Fibroblast of lung (primary cell): Measurements from ENCODE around the gene ST3GAL6. TPM values are rescaled to one million over a fixed set of nuclear protein-coding genes. Genes with fewer than 3 reads are reported as not detected.

Experiments
- DNase-seq, 2 donors: peaks; one replicate each; pipeline versions ENCODE4 v3.0.0 to v3.0.0-alpha.2; 2010; ENCODE audit warnings: low read depth in 2 of 2
- H2AFZ ChIP-seq: 2 replicates; pipeline ENCODE4 v1.5.1; 2012; ENCODE audit warnings: low read length, control low read depth, inconsistent platforms
- H3K27ac ChIP-seq: 2 replicates; pipeline ENCODE4 v1.5.1; 2011; ENCODE audit warnings: low read length, control low read depth; ENCODE audit not compliant: insufficient read depth
- H3K27me3 ChIP-seq: 2 replicates; pipeline ENCODE4 v1.5.1; 2011; ENCODE audit warnings: mild to moderate bottlenecking, low read length; ENCODE audit not compliant: control insufficient read depth, insufficient read depth
- H3K36me3 ChIP-seq: 2 replicates; pipeline ENCODE4 v1.5.1; 2011; ENCODE audit warnings: low read length; ENCODE audit not compliant: control insufficient read depth, insufficient read depth
- H3K4me1 ChIP-seq: 2 replicates; pipeline ENCODE4 v1.5.1; 2011; ENCODE audit warnings: low read length; ENCODE audit not compliant: control insufficient read depth, insufficient read depth; ENCODE audit errors: extremely low read depth
- H3K4me2 ChIP-seq: 2 replicates; pipeline ENCODE4 v1.5.1; 2011; ENCODE audit warnings: low read length, control low read depth; ENCODE audit not compliant: insufficient read depth; ENCODE audit errors: extremely low read depth
- H3K4me3 ChIP-seq, 4 experiments: fragments of 200-600 bp in 1 of 4; sonication (generic) in 1 of 4; replicated peaks in 1 of 4; 2 replicates each; pipeline ENCODE4 v1.5.1; 2011 to 2016; ENCODE audit warnings: low read length in 4 of 4, low read depth in 3 of 4, mild to moderate bottlenecking in 3 of 4, control low read depth in 2 of 4, inconsistent platforms in 1 of 4, mixed read lengths in 1 of 4; ENCODE audit not compliant: insufficient read depth in 1 of 4; ENCODE audit errors: control extremely low read depth in 1 of 4
- H3K79me2 ChIP-seq: 2 replicates; pipeline ENCODE4 v1.5.1; 2012; ENCODE audit warnings: mild to moderate bottlenecking, low read length, inconsistent platforms; ENCODE audit not compliant: control insufficient read depth, insufficient read depth
- H3K9ac ChIP-seq: 2 replicates; pipeline ENCODE4 v1.5.1; 2011; ENCODE audit warnings: mild to moderate bottlenecking, low read length, control low read depth; ENCODE audit not compliant: insufficient read depth
- H3K9me3 ChIP-seq: 2 replicates; pipeline ENCODE4 v1.5.1; 2012; ENCODE audit warnings: low read depth, low read length; ENCODE audit not compliant: control insufficient read depth, insufficient read depth
- H4K20me1 ChIP-seq: 2 replicates; pipeline ENCODE4 v1.5.1; 2011; ENCODE audit warnings: low read length; ENCODE audit not compliant: control insufficient read depth, insufficient read depth; ENCODE audit errors: extremely low read depth
- CTCF ChIP-seq, 2 donors: IDR thresholded peaks in 1 of 2; conservative IDR thresholded peaks in 1 of 2; 1 replicate in 1 of 2; 2 replicates in 1 of 2; pipeline ENCODE4 v1.5.1; 2011 to 2012; ENCODE audit warnings: low read length in 2 of 2, control low read depth in 1 of 2, inconsistent platforms in 1 of 2, low read depth in 1 of 2, mild to moderate bottlenecking in 1 of 2
- EZH2 ChIP-seq: IDR thresholded peaks from 2 replicates; pipeline ENCODE4 v1.5.1; 2012; ENCODE audit warnings: low read length, control low read depth, mild to moderate bottlenecking; ENCODE audit errors: missing control alignments
- polyA plus RNA-seq, 2 donors: library from polyadenylated mRNA; depleted of rRNA in 1 of 2; stranded (reverse) in 1 of 2; unstranded in 1 of 2; fragments of >200 nt; gene quantifications; 2 replicates each; pipeline ENCODE4 v1.2.1, GENCODE V29; 2011 to 2012; ENCODE audit warnings: missing spikeins in 1 of 2
- total RNA-seq: library from RNA; depleted of rRNA; stranded (reverse); fragments of >200 nt; gene quantifications from 2 replicates; pipeline ENCODE4 v1.2.1, GENCODE V29; 2014

Gene ST3GAL6
- total and polyA plus RNA-seq, 2 donors (not counting 1 experiment from before 2014, with no cell fraction given), result 1.7 to 4.1 TPM

GRCh38 chr3:98746122-98746521 lies 17.0 kb upstream of the ST3GAL6 start:
- H3K4me3 ChIP-seq, result no peak overlapping the region
- H3K4me2 ChIP-seq, result no peak overlapping the region
- H3K27me3 ChIP-seq, result no peaks in the 10 kb centered on the region
- TF ChIP-seq EZH2 (no peak), CTCF (conservative IDR thresholded peaks at IDR 0.05 in 1 of 2, IDR thresholded peaks at IDR 0.05 in 1 of 2; ENCODE audit: low read depth in 1 of 2, low read length in 2 of 2) (no peak)
- H3K9me3 ChIP-seq, result no peaks in the 10 kb centered on the region
- no peak overlapping the region for H3K27ac ChIP-seq
- no peak overlapping the region for H2AFZ ChIP-seq
- H3K9ac ChIP-seq, result no peak overlapping the region
- no peaks in the 10 kb centered on the region for H4K20me1 ChIP-seq
- no peaks in the 10 kb centered on the region for H3K36me3 ChIP-seq
- no peak for DNase-seq
- H3K79me2 ChIP-seq, result no peaks in the 10 kb centered on the region
- H3K4me1 ChIP-seq, result no peaks in the 10 kb centered on the region

- peak in 1 of 2 donors; percentile 62 for DNase-seq
- Histone ChIP-seq H3K79me2 (no peaks in the 10 kb centered on the region), H4K20me1 (no peaks in the 10 kb centered on the region), H3K9me3 (no peaks in the 10 kb centered on the region), H3K9ac (no peak overlapping the region), H3K4me3 (no peak overlapping the region), H3K4me1 (no peaks in the 10 kb centered on the region), H3K36me3 (no peaks in the 10 kb centered on the region), H3K27me3 (no peaks in the 10 kb centered on the region), H2AFZ (no peak overlapping the region), H3K27ac (no peak overlapping the region), H3K4me2 (no peak overlapping the region)
- TF ChIP-seq EZH2 (no peak), CTCF (conservative IDR thresholded peaks at IDR 0.05 in 1 of 2, IDR thresholded peaks at IDR 0.05 in 1 of 2; ENCODE audit: low read depth in 1 of 2, low read length in 2 of 2) (no peak)
Measured at GRCh38 chr3:98746882-98747281, 16.3 kb upstream of the ST3GAL6 start.

GRCh38 chr3:98750276-98750919 lies 12.7 kb upstream of the ST3GAL6 start:
- Histone ChIP-seq H3K9me3 (no peaks in the 10 kb centered on the region), H3K27me3 (no peaks in the 10 kb centered on the region), H3K27ac (no peak overlapping the region), H2AFZ (no peak overlapping the region), H3K36me3 (no peaks in the 10 kb centered on the region), H3K79me2 (no peaks in the 10 kb centered on the region), H4K20me1 (no peaks in the 10 kb centered on the region), H3K4me1 (no peaks in the 10 kb centered on the region), H3K4me2 (no peak overlapping the region), H3K4me3 (no peak overlapping the region), H3K9ac (no peak overlapping the region)
- TF ChIP-seq EZH2 (no peak), CTCF (conservative IDR thresholded peaks at IDR 0.05 in 1 of 2, IDR thresholded peaks at IDR 0.05 in 1 of 2; ENCODE audit: low read depth in 1 of 2, low read length in 2 of 2) (no peak)
- DNase-seq, result peak in 1 of 2 donors; percentile 16
